ENCODE measurements around the gene LRTM2.

LRTM2 gene

DNA sequence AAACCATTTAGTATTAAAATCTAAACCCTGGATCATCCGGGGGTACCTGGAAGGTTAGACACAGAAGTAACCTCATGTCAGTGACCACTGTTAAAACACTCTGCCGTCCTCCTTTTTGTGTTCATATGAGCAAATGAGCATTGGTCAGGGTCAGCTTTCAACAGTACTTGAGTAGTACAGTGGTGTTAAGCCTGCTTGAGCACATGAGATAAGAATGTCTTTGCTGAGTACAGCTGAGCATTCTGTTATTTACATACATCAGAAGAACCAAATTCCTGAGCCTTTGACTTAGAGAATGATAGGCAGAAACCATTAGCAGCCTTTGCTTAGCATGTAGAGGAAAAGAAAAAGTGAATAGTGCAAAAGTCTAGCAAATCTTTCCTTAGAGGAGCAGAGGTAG, 38.6 kb upstream of the LRTM2 start:
- no peak for DNase-seq (ENCODE audit: extremely low read depth, low read depth)
- no peak overlapping the region for H3K4me3 ChIP-seq (replicated peaks; ENCODE audit: low read depth, low read length)
- TF ChIP-seq, protein P1, sequence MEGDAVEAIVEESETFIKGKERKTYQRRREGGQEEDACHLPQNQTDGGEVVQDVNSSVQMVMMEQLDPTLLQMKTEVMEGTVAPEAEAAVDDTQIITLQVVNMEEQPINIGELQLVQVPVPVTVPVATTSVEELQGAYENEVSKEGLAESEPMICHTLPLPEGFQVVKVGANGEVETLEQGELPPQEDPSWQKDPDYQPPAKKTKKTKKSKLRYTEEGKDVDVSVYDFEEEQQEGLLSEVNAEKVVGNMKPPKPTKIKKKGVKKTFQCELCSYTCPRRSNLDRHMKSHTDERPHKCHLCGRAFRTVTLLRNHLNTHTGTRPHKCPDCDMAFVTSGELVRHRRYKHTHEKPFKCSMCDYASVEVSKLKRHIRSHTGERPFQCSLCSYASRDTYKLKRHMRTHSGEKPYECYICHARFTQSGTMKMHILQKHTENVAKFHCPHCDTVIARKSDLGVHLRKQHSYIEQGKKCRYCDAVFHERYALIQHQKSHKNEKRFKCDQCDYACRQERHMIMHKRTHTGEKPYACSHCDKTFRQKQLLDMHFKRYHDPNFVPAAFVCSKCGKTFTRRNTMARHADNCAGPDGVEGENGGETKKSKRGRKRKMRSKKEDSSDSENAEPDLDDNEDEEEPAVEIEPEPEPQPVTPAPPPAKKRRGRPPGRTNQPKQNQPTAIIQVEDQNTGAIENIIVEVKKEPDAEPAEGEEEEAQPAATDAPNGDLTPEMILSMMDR (IDR thresholded peaks at IDR 0.05; ENCODE audit: low read depth, low read length, missing control alignments), result no peak

DNA sequence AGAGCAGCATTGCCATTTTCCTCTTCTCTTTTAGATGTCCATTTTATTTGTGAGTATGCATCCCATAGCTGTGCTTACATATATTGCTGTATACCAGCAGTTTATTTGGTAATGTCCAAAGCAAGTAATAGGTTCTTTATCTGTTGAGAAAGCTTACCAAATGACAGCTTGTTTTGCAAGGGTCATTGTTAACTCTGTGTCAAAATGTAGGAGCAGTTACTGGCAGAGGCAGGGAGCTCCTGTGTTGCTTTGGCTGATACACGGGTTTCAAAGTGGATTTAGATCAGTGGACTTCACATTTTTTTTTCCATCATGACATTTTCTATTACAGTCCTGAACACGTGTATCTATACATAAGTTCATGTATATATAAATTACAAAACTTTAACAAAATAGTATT, 38.1 kb upstream of the LRTM2 start:
- no peak overlapping the region for H3K4me3 ChIP-seq (replicated peaks; ENCODE audit: low read depth, low read length)
- DNase-seq (ENCODE audit: extremely low read depth, low read depth), result no peak
- TF ChIP-seq, protein P1 (IDR thresholded peaks at IDR 0.05; ENCODE audit: low read depth, low read length, missing control alignments), result no peak

DNA sequence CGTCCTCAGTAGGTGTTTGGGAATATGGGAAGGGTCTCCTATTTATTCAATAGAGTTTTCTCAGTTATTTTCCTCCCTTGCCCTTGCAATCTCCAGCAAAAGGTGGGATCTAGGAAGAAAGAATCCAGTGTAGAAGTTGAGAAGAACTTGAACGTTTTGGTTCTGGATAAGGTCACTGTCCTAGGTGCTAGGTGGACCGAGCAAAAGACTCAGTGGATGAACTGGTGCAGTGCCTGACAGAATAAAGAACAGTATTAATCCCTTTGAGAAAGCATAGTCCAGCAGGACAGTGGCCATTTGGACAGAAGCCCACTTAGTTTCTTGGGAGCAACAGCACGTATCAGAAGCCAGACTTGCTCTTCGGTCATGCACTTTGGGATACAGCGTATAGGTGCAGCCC, 32.7 kb upstream of the LRTM2 start:
- TF ChIP-seq, protein P1 (IDR thresholded peaks at IDR 0.05; ENCODE audit: low read depth, low read length, missing control alignments), result no peak
- no peak for DNase-seq (ENCODE audit: extremely low read depth, low read depth)
- H3K4me3 ChIP-seq (replicated peaks; ENCODE audit: low read depth, low read length), result no peak overlapping the region

DNA sequence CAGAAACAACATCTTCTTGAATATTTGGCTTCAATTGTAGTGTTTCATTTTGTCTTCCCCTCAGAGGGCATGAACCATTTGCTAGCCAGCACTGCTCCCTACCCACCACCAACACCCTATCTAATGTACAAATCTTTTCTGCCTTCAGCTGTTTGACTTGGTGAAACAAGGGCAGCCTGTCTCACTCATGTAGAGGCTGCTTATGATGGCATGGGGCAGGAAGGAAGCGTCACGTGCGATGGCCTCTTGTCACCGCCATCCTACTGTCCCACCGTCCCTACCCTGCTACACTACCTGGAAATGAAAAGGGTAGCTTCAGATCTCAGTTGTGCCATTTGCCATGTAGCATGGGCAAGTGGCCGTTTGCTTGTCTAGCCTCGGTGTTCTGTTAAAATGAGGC, 29.9 kb upstream of the LRTM2 start:
- TF ChIP-seq, protein P1 (IDR thresholded peaks at IDR 0.05; ENCODE audit: low read depth, low read length, missing control alignments), result no peak
- no peak for DNase-seq (ENCODE audit: extremely low read depth, low read depth)
- no peak overlapping the region for H3K4me3 ChIP-seq (replicated peaks; ENCODE audit: low read depth, low read length)

DNA sequence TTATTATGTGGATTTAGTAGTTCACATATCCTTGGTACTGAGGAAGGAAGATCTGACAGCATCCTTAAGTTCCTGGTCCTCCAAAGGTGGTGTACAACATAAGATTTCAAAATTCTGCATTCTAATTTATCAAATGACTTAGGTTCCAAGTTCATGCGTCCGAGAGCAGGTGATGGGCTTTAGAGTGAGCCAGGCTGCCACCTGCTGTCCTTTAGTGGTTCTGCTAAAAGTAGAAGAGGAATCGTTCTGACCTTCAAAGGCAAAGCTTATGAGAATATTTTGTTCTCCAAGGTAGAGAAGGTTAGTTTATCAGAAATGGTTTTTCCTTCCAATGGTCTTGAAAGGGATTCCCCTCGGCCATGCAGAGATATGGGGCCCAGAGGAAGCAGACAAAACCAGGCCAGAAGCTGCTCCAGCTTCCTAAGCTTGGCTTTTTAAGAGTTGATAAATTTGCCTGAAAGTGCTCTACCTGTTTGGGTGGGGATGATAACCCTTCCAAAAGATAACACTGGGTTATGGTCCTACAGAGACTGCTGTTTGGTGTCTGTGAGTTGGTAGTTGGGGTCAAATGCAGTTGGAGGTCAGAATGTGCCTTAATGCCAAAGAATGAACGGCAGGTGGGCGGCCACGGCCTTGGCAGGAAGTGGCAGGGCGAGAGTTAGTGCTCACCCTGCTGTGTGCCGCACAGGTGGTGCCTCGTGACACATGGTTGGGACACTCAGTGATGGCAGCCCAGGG, 29.1 kb upstream of the LRTM2 start:
- H3K4me3 ChIP-seq (replicated peaks; ENCODE audit: low read depth, low read length), result no peak overlapping the region
- peak; percentile 21 for DNase-seq (ENCODE audit: extremely low read depth, low read depth)
- TF ChIP-seq, protein P1 (IDR thresholded peaks at IDR 0.05; ENCODE audit: low read depth, low read length, missing control alignments), result peak; percentile 77

DNA sequence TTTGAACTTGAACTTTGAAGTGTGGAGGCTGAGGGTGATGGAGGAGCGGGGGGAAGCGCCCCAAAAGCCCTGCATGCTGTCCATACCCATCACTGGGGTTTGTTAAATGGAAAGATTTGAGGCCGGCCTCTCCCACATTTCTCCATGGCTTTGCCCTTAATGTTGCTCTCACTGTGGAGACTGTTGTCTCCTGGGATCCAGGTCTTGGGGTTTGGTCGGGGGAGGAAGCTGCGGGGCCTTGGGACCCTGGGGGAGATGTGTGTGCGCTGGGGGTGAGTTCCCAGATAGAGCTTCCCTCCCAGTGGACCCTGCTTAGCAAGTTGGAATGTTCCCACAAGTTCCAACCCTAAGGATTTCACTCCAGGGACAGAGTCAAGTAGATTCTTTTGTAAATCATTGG, 28.0 kb upstream of the LRTM2 start:
- DNase-seq (ENCODE audit: extremely low read depth, low read depth), result no peak
- H3K4me3 ChIP-seq (replicated peaks; ENCODE audit: low read depth, low read length), result no peak overlapping the region
- TF ChIP-seq, protein P1 (IDR thresholded peaks at IDR 0.05; ENCODE audit: low read depth, low read length, missing control alignments), result no peak
